Fibroblast of lung (primary cell): Measurements from ENCODE around the gene IRGQ.

Experiments used
- CTCF ChIP-seq, 2 donors: IDR thresholded peaks in 1 of 2; conservative IDR thresholded peaks in 1 of 2; 1 replicate in 1 of 2; 2 replicates in 1 of 2; pipeline ENCODE4 v1.5.1; 2011 to 2012; ENCODE audit warnings: low read length in 2 of 2, control low read depth in 1 of 2, inconsistent platforms in 1 of 2, low read depth in 1 of 2, mild to moderate bottlenecking in 1 of 2
- EZH2 ChIP-seq: IDR thresholded peaks from 2 replicates; pipeline ENCODE4 v1.5.1; 2012; ENCODE audit warnings: low read length, control low read depth, mild to moderate bottlenecking; ENCODE audit errors: missing control alignments

GRCh38 chr19:43599635-43600295 lies 3.8 kb upstream of the IRGQ start:
- TF ChIP-seq CTCF (conservative IDR thresholded peaks at IDR 0.05 in 1 of 2, IDR thresholded peaks at IDR 0.05 in 1 of 2; ENCODE audit: low read depth in 1 of 2, low read length in 2 of 2) (no peak), EZH2 (no peak)
